AG09309 (cell line): ENCODE results near the gene CAMK1D.

Experiments
- DNase-seq: peaks from one replicate; pipeline ENCODE4 v3.0.0-alpha.2; 2010; ENCODE audit warnings: low read depth
- H3K4me3 ChIP-seq: 2 replicates; pipeline ENCODE4 v1.5.1; 2011; ENCODE audit warnings: mild to moderate bottlenecking, low read depth, low read length, moderate library complexity; ENCODE audit not compliant: control insufficient read depth
- CTCF ChIP-seq: IDR thresholded peaks from 2 replicates; pipeline ENCODE4 v1.5.1; 2011; ENCODE audit warnings: mild to moderate bottlenecking, low read depth, low read length, inconsistent platforms; ENCODE audit not compliant: insufficient read depth, control insufficient read depth; ENCODE audit errors: missing control alignments

Gene CAMK1D

GRCh38 chr10:12796401-12797160, 447.2 kb downstream of the CAMK1D start:
- H3K4me3 ChIP-seq: no peak overlapping the region
- no peak for DNase-seq
- TF ChIP-seq CTCF: no peak

GRCh38 chr10:12797471-12798262, 448.3 kb downstream of the CAMK1D start:
- DNase-seq: no peak
- no peak for TF ChIP-seq CTCF
- H3K4me3 ChIP-seq: no peak overlapping the region

GRCh38 chr10:12799144-12799543, 449.8 kb downstream of the CAMK1D start:
- no peak for TF ChIP-seq CTCF

GRCh38 chr10:12799714-12800113, 450.4 kb downstream of the CAMK1D start:
- no peak for TF ChIP-seq CTCF
- no peak for DNase-seq
- no peak overlapping the region for H3K4me3 ChIP-seq

More at GRCh38 chr10:12799144-12799543, 449.8 kb downstream of the CAMK1D start:
- DNase-seq: no peak
- H3K4me3 ChIP-seq: no peak overlapping the region

- no peak for TF ChIP-seq CTCF
- H3K4me3 ChIP-seq: no peak overlapping the region
- DNase-seq: no peak
Measured at GRCh38 chr10:12800302-12800701, 451.0 kb downstream of the CAMK1D start.

- no peak overlapping the region for H3K4me3 ChIP-seq
- no peak for TF ChIP-seq CTCF
- no peak for DNase-seq
Measured at GRCh38 chr10:12801214-12802087, 452.1 kb downstream of the CAMK1D start.
